NCI-H1694 (cell line): Measurements from ENCODE around the gene MSANTD2.

Source experiments
- DNase-seq: peaks from one replicate; lab custom pipeline; 2025; lab: John Stamatoyannopoulos, UW

The MSANTD2 gene

GRCh38 chr11:124732230-124732629, 68.0 kb downstream of the MSANTD2 start:
- no peak for DNase-seq

GRCh38 chr11:124729571-124729970, 70.6 kb downstream of the MSANTD2 start:
- no peak for DNase-seq

- no peak for DNase-seq
These were observed 72.1 kb downstream of the MSANTD2 start for GRCh38 chr11:124728134-124728533.

- DNase-seq: no peak
These were observed 72.7 kb downstream of the MSANTD2 start for GRCh38 chr11:124727474-124727873.

GRCh38 chr11:124725719-124726105, 74.5 kb downstream of the MSANTD2 start:
- DNase-seq: no peak

- no peak for DNase-seq
These were observed 75.1 kb downstream of the MSANTD2 start for GRCh38 chr11:124724979-124725718.

- no peak for DNase-seq
These were observed 78.0 kb downstream of the MSANTD2 start for GRCh38 chr11:124722176-124722575.

GRCh38 chr11:124719534-124719933, 80.7 kb downstream of the MSANTD2 start:
- no peak for DNase-seq

GRCh38 chr11:124718801-124719200, 81.4 kb downstream of the MSANTD2 start:
- no peak for DNase-seq

- DNase-seq: no peak
These were observed 82.2 kb downstream of the MSANTD2 start for GRCh38 chr11:124717786-124718651.

- DNase-seq: no peak
These were observed 82.8 kb downstream of the MSANTD2 start for GRCh38 chr11:124717421-124717785.

GRCh38 chr11:124716591-124716990, 83.6 kb downstream of the MSANTD2 start:
- DNase-seq: no peak
